Activated T-cell treated with anti-CD3 and anti-CD28 coated beads, Interleukin-2, amount 50 U/mL, for 1 hour (primary cell): Measurements from ENCODE around the gene GLYATL2.

ENCODE experiments used
- DNase-seq: peaks from one replicate; pipeline ENCODE4 v3.0.0-alpha.2; 2020

The GLYATL2 gene

GRCh38 chr11:58788355-58789023, 56.0 kb downstream of the GLYATL2 start:
- DNase-seq, result peak; percentile 40

- DNase-seq, result no peak
Measured at GRCh38 chr11:58787903-58788302, 56.6 kb downstream of the GLYATL2 start.

- no peak for DNase-seq
Measured at GRCh38 chr11:58786693-58787092, 57.8 kb downstream of the GLYATL2 start.

GRCh38 chr11:58784995-58785394, 59.5 kb downstream of the GLYATL2 start:
- DNase-seq, result no peak
